HG03565 (cell line): ENCODE measurements around the gene RIMS4.

ENCODE experiments used
- ATAC-seq: cut with Tn5 transposase; IDR thresholded peaks from one replicate; pipeline ENCODE4 v1.9.1; 2021; ENCODE audit warnings: mild to moderate bottlenecking, moderate library complexity; ENCODE audit not compliant: unreplicated experiment

RIMS4 gene

GRCh38 chr20:44743916-44744655, 66.3 kb downstream of the RIMS4 start:
- ATAC-seq: no peak

DNA sequence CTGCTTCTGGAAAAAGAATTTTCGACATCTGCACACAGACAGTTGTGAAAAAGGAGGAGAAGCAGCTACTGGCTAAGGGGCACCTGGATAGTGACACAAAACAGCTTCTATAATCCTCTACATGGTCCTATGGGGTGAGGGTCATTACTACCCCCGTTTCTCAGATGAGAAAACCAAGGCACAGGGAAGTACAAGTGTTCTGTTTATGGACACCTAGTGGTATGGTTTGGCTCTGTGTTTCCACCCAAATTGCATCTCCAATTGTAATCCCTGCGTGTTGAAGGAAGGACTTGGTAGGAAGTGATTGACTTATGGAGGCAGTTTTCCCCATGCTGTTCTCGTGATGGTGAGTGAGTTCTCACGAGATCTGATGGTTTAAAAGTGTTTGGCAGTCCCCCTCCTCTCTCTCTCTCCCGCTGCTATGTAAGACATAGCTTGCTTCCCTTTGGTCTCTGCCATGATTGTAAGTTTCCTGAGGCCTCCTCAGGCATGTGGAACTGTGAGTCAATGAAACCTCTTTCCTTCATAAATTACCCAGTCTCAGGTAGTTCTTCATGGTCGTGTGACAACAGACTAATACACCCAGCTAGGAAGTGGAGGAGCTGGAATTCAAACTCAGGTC, 67.2 kb downstream of the RIMS4 start:
- ATAC-seq: no peak

DNA sequence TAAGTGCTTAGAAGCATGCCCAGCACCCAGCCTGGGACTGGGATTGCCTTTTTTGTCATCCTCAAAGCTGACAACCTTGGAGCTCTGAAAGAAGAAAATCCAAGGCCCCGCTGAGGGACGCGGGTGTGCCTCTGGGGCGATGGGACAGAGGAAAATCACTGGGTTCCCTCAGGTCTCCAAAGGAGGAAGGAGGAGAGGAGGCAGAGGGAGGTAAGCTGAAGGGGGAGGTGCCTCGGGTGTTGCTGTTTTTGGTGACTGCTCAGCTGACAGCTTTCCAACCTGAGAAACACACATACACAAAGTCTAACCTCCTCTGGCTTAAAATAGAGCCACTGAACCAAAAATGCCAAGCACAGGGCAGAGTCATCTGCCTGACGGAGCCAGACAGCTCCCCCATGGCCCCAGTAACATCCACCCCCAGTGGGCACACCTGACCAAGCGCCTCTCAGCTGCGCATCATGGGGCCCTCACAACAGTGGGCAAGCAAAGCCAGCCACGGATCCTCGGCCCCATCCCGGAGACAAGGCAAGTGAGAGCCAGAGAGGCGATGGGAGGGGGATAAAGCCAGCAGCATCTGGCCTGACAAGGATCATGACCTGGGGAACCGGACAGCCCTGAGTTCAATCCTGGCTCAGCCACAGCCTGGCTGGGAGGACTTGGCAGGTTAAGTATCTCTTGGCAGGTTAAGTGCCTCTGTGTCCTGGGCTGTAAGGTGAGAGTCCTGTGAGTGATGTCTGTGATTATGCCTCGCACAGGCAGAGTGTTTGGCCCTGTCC, 67.9 kb downstream of the RIMS4 start:
- no peak for ATAC-seq

DNA sequence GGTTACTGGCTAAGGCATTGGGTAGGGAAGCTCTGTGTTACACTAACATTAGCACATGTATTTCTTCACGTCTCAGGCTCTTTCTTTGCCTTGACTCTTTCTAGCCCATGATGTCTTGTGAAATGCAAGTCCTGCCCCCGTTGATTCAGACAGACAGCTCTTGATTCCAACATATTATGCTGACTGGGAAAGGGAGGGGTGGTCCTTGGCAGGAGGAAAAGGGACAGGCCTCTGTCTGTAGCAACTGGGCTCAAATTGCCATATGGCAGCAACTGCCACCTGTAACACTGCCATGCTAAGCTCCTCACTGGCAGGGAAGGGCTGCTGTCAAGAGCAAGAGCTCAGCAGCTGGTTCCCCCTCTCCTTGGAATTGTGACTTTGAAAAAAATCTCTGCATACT, 70.4 kb downstream of the RIMS4 start:
- ATAC-seq: no peak

DNA sequence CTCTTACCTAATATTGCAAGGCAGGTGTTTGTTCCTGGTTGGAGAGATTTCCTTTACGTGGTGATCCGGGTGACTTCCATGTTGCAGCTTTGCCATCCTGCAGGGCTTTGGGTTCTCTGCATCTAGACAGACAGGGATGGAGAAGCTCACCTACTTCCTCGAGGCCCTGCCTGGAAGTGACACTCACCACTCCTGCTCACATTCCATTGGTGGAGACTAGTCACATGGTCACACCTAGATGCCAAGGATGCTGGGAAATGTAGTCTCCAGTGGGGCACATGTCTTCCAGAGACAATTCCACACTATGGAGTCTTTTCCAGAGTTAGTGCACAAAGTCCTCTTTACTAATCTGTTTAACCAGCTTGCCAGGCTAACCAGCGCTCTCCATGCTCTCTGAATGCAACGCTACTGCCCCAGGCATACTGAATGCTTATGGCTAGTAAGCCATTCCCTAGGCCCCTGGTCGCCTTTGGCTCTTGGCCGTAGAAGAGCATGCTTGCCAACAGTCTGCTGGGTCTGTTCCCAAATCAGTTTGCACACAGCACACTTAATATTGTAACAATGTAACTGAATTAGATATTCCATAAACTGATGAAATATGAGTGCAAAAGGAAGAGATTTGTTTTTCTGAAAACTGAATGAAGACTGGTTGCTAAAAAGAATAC, 71.4 kb downstream of the RIMS4 start:
- ATAC-seq: no peak

DNA sequence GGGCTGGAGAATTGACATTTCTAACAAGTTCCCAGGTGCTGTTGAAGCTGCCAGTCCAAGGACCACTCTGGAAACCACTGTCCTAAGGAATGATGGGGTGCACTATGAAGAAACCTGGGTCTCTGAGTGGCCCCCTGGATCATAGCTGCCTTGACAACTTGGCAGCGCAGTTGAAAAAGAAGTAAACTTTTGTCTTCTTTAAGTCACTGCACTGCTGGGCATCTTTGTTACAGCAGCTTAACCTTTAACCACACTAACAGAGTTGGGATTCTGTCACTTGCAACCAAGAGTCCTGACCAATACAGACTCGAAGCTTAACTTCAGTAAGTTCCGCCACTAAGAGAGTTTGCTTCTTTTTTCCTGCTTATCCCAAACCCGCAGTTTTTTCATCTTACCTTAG, 73.2 kb downstream of the RIMS4 start:
- no peak for ATAC-seq

- ATAC-seq: no peak
These were observed 74.0 kb downstream of the RIMS4 start for GRCh38 chr20:44736170-44737021.

DNA sequence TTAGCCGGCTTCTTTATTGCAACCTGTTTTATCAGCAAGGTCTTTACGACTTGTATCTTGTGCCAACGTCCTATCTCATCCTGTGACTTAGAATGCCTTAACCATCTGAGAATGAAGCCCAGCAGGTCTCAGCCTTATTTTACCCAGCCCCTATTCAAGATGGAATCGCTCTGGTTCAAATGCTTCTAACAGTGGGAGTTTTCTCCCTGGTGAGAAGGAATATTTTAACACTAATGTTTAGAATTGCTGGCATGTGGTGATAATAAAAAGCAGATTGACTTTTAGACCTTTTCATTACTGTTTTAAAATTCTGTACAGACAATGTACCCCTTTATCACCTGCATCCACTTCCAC, 74.6 kb downstream of the RIMS4 start:
- ATAC-seq: no peak

GRCh38 chr20:44734938-44735337, 75.4 kb downstream of the RIMS4 start:
- no peak for ATAC-seq

GRCh38 chr20:44733341-44734069, 76.8 kb downstream of the RIMS4 start:
- no peak for ATAC-seq

DNA sequence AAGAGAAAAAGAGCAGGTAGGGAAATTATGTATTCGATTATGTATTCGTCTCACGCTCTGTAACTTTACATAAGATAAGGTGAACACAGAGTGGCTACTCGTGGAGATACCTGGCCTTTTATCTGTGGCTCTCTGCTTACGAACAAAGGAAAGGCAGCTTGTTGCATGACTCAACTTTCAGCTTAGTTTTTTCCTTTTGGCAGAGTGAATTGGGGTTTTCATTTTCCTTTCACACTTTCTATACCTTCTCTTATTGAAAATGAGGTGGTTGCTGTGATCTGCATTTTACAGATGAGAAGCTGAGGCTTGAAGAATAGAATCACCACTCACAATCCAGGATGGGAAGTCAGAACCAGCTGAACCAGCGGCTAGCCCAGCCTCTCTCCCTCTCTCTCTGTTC, 78.0 kb downstream of the RIMS4 start:
- ATAC-seq: no peak

DNA sequence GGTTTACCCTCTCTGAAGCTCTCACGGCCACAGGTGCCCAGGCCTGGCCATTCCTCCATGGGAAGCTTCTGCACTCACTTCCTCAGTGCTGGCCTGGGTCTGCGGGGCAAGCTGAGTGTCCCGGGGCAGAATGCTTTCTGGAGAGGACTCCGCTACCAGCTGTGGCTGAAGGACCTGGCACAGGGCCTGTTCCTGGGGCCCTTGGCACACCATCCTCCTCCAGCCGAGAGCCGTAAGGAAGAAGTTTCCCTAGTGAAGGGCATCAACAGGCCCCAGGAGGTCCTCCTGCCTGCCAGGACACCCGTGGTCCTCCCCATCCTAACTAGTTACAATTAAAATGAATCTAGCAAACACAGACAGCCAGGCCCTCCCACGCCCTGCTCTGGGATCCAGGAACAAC, 78.7 kb downstream of the RIMS4 start:
- no peak for ATAC-seq

GRCh38 chr20:44730441-44730840, 79.9 kb downstream of the RIMS4 start:
- ATAC-seq: no peak

- ATAC-seq: no peak
These were observed 81.4 kb downstream of the RIMS4 start for GRCh38 chr20:44728801-44729443.

- no peak for ATAC-seq
These were observed 82.7 kb downstream of the RIMS4 start for GRCh38 chr20:44727651-44728050.

DNA sequence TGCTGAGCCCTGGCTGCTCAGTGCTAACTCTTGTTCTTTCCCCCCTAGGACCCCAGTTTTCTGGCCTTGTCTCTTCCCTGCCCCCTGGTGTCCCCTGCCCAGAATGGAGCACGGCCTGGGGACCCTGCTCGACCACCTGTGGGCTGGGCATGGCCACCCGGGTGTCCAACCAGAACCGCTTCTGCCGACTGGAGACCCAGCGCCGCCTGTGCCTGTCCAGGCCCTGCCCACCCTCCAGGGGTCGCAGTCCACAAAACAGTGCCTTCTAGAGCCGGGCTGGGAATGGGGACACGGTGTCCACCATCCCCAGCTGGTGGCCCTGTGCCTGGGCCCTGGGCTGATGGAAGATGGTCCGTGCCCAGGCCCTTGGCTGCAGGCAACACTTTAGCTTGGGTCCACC, 83.3 kb downstream of the RIMS4 start:
- no peak for ATAC-seq

- no peak for ATAC-seq
These were observed 84.5 kb downstream of the RIMS4 start for GRCh38 chr20:44725837-44726236.

- ATAC-seq: no peak
These were observed 85.8 kb downstream of the RIMS4 start for GRCh38 chr20:44724423-44725091.

DNA sequence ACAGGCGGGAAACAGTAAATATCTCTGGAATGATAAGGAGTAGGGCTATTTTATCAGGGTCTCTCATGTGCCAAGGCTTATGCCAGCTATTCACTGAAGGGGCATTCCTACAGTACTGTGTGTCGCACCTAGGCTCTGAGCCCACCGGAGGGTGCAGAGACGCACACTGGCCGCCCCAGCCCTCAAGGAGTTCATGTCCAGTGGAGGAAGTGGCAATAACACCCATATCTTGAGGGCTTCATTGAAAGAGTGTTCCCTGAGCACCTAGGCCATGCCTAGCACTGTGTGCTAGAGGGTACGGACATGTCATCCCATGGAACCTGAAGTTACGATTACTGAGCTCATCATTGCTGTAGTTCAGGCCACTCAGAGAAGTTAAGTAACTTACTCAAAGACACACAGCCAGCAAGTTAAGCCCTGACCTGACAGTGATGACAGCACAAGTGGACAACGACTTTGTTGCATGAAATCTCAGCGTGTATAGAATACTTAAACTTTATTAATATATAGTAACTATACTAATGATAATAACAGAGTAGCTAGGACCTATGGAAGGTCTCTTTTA, 86.5 kb downstream of the RIMS4 start:
- no peak for ATAC-seq
